CD4-positive, alpha-beta T cell treated with Interleukin-15 for 4 hours (primary cell): ENCODE data around the gene AARS2.
A peak's percentile ranks its signal among the peaks of the same experiment; 100 is the strongest.
"Not testable (repeated sequence)": the region's sequence is repeated elsewhere in the genome, so short reads cannot be mapped to it uniquely, and the experiment has no call there.

Experiments used
- DNase-seq: peaks from one replicate; pipeline ENCODE4 v3.0.0-alpha.2; 2020; ENCODE audit warnings: low spot score

Gene AARS2

DNA sequence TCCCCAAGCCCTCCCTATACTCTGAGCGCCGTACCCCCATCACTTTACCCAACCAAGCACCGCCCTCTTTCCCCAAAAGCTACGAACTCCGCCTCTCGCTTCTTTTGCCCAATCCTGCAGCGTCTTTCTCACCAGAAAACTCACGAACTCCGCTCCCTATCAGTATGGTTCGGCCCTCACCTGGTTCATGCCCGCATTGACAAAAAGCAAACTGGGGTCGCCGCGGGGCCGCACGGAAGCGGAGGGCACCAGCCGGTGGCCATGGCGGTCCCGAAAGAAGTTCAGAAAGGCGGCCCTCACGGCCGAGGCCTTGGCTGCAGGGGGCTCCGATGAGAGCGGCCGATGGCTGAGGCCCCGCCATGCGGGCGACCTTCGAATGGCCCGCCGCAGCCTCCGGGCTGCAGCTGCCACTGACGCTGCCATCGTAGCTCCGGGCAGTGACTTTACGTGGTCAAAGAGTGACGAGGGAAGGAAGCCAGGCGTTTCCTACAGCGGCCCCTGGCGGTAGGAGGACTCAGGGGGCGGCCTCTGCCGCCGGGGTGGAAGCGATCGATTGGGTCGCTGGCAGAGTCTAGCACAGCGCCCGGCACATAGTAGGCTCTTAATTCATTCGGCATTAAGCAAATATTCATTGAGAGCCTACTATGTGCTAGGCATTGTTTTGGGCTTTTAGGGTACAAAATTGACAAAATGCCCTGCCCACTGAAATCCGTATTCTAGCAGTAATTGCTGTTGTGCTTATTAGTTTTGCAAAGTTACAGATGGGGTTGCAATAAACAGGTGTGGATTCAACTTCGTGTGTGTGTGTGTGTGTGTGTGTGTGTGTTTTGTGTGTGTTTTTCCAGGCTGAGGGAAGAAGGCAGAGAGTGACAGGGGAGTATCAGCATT, at the start of gene AARS2:
Gene AARS2, minus strand, starts transcription at position 447 of the 888 bp plus-strand sequence. Its CDS starts 24 bp downstream, at position 423.
- DNase-seq, result peak; percentile 93

- no peak for DNase-seq
Observed at GRCh38 chr6:44361947-44362346, 48.8 kb upstream of the AARS2 start.

GRCh38 chr6:44359973-44360372, 46.8 kb upstream of the AARS2 start:
- no peak for DNase-seq

DNA sequence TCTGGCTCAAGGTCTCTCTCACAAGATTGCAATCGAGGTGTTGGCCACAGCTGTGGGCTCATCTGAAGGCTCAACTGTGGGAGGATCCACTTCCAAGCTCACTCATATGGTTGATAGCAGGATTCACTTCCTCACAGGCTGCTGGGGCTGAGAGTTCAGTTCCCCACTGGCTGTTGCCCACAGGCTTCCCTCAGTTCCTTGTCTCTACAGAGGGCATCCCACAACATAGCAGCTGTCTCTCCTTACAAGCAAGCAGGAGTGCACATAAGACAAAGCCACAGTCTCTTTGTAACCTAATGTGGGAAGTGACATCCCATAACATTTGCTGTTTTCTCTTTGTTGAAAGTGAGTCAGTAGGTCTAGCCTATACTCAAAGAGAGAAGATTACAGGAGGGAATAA, 43.3 kb upstream of the AARS2 start:
- no peak for DNase-seq

DNA sequence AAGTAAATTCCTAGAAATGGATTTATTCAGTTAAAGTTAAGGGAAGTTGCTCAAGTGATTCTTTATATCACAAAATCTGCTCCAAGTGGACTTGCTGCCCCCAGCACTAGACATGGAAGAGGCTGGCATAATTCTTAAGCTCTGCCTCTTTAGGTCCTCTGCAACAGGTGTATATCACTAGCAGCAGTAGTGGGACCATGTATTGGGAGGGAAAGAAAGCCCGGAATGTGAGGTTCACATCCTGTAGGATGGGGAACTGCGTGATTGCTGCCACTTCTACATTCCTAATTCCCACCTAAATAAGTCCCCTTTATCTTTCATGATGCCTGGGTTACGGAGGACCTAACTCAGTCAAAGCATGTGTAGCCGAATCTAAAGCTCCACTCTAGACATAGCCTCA, 42.5 kb upstream of the AARS2 start:
- DNase-seq, result no peak

DNA sequence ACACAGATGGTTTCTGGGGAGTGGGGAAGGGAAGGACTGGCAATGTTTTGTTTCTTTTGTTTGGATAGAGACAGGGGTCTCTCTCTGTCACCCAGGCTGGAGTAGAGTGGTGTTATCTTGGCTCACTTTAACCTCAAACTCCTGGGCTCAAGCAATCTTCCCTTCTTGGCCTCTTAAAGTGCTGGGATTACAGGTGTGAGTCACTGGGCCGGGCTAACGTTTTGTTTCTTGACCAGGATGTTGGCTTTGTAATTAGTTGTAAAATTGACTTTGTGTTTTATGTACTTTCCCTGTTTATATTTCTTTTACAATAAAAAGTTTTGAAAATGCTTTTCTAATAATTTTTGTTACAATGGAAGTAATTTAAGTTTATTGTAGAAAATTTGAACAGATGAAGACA, 40.2 kb upstream of the AARS2 start:
- DNase-seq, result no peak

GRCh38 chr6:44352259-44352658, 39.1 kb upstream of the AARS2 start:
- no peak for DNase-seq

DNA sequence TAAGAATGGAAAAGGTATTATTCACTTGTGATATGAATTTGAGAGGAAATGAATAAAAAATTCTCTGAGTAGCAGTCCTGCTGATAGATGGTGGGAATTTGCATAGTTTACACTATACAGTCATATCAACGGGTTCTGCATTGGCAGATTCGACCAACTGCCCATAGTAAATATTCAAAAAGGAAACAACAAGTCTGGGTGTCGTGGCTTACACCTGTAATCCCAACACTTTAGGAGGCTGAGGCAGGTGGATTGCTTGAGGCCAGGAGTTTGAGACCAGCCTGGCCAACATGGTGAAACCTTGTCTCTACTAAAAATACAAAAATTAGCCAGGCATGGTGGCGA, 37.5 kb upstream of the AARS2 start:
- DNase-seq, result not testable (repeated sequence)

DNA sequence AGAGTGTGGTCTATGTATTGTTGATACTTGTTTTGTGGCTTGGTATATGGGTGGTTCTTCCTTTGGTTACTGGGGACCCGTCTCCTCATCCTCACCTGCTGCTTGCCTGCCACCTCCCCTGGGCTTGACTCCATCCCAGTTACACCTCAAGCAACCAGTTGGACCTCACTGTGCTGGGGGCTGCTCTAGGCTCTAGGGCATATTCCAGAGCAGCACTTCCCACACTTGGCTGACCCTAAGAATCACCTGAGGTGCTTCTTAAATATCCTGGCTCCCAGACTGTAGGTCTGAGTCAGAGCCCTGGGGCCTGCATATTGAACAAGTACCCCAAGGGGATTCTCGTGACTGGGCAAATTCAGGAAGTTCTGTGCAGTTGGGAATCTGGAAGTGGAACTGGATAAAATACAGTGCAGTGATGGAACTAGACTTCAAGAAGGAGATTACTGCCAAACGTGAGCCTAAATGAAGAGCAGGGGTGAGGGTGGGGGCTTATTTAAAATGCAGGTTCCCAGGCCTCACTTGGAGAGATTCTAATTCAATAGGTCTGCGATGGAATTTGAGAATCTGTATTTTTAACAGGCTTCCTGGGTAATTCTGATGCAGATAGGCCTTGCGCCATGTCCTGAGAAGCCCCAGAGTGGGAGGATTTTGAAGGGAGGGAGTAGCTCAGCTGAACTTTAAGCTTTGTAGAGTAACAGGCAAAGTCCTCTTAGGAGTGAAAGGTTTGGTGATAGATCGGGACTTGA, 36.9 kb upstream of the AARS2 start:
- no peak for DNase-seq

DNA sequence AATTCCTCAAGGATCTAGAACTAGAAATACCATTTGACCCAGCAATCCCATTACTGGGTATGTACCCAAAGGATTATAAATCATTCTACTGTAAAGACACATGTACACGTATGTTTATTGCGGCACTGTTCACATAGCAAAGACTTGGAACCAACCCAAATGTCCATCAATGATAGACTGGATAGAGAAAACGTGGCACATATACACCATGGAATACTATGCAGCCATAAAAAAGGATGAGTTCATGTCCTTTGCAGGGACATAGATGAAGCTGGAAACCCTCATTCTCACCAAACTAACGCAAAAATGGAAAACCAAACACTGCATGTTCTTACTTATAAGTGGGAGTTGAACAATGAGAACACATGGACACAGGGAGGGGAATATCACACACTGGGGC, 33.7 kb upstream of the AARS2 start:
- DNase-seq, result not testable (repeated sequence)

GRCh38 chr6:44342489-44342888, 29.3 kb upstream of the AARS2 start, which contains the start of gene SPATS1:
Gene SPATS1, plus strand, starts transcription at chr6:44342650. Its CDS starts 446 bp downstream, at chr6:44343096.
- no peak for DNase-seq

GRCh38 chr6:44342052-44342451, 28.9 kb upstream of the AARS2 start:
- no peak for DNase-seq

GRCh38 chr6:44341095-44341890, 28.1 kb upstream of the AARS2 start:
- no peak for DNase-seq

DNA sequence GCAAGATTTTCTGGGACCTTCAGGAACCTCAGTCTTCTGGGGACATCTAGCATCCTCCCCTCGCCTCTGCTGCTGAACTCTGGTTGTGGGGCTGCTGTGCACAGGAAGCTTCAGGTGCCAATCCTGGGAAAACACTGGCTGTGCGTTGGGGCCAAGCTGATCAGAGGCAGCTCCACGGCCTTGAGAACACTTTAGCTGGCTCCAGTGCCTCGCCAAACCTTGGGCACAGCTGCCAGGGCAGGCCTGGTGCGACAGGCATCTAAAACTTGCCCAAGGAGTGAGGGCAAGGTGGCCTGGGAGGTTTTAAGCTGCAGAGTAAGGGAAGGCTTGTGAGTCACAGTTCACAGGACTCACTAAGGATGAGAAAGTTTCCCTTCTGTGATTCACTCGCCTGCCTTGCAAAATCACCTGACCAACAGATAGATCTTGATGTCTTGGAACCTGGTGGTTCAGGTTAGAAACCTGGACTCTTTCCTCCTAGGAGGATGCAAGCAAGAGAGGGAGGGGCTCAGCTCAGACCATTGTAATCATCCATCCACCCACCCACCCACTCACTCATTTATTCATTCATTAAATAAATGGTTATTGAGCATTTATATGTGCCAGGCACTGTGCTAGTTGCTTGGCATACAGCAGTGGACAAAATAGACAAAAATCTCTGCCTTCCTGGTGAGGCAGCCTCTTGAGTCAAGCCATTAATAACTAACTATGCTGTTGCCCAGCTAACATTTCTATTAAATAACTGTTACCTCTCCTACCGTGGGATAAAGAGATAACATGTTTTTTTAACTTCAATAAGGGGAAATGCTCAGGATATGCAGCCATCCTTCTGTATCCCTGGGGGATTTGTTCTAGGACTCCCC, 26.8 kb upstream of the AARS2 start:
- DNase-seq, result no peak

DNA sequence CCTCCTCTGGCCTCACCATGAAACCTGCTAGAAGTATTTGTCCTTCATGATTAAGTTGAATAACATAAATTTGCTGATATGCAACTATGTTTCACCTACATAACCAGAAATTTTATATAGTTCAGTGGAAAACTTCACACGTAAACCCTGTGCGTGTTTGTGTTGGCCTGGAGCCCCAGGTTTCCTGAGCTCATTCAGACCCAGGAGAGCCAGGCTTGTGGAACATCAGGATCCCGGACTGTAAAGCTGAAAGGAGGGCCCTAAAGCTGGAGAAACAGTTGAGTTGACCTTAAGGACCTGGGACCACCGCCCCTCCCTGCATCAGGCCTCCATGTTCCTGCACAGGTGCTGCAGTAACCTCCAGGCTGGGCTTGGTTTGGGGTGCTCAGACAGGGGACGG, 26.2 kb upstream of the AARS2 start:
- DNase-seq, result no peak

DNA sequence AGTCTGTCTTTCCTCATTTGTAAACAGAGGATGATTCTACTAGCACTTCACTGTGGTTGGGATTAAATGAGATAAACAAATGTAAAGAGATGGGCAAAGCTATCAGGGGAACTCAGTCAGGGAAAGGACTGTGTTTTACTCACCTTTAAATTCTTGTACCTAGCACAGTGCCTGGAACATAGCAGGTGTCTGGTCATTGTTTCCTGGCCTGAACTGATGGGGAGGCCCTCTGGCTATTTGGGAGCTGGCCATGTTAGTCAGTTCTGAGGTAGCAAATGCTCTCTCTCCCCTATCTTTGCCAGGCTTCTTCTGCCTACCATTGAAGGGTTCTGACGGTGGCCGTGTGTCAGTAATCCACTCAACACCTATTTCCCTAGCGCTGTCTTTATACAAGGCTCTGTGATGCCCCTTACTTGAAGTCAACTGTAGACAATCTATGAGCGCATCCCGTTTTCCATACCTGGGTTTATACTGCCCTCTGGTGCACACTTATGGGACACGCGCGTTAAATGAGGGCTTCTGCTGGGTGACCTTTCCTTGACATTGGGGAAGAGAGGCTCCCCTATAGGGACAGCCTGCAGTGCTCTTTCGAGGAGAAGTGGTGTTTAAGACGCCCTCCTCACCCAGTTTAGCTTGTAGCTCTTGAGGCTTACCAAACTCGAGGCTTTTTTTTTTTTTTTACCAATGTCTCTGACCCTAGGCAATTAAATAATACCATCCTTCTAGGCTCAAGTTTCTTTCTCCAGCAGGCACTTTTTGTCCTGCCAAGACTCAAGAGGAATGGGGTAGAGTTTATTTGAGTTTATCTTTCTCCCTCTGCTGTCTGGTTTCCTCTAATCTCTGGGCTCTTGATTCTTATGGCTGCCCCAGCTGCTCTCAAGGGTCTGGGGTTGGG, 25.3 kb upstream of the AARS2 start:
- DNase-seq, result peak; percentile 71

GRCh38 chr6:44335631-44336030, 22.5 kb upstream of the AARS2 start:
- no peak for DNase-seq

GRCh38 chr6:44333942-44334341, 20.8 kb upstream of the AARS2 start:
- no peak for DNase-seq

DNA sequence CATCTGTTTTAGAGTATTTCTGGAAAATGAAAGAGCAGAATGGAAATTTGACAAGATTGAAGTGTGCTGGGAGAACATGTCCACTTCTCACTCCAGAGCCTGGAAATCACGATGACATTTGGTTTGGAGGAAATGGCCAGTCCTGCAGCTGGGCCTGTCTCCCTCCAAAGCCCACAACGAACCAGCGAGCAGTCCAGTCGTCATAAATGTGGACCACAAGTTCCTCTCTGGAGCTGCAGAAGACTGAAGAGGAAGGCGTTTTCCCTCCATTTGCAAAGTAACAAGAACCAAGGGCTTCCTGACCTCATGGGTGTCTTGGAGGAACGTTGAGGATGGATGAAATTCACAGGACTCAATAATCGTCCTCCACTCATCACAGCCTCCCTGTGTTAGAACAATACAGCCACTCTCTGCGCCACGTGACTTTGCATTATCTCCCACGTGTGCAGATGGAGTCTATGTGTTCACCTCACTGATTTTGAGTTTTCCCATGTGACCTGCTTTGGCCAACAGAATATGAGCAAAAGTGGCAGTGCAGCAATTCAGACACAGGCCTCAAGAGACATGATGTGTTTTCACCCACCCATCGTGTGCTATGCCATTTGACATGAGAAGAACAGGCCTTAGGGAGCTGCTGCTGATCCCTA, 20.2 kb upstream of the AARS2 start:
- no peak for DNase-seq

DNA sequence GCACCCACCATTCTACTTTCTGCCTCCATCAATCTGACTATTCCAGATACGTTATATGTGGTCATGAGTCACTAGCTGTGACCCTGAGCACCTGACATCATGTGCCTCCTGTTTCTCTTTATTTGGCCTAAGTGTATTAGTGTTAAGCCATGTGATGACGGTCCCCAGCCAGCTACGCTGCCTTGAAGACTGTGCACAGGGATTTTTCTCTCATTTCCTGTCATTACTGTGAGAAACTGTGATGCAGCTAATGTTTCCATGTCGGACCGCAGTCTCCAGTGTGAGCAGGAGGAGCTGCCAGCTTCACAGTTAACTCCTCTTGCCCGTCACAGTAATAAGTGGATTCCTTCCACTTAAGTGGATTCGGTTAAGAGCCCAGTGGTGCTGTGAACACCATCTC, 19.4 kb upstream of the AARS2 start:
- DNase-seq, result no peak
